ENCODE results near the gene GGCX. TPM values are rescaled to one million over a fixed set of nuclear protein-coding genes. Genes with fewer than 3 reads are reported as not detected.
A peak's percentile ranks its signal among the peaks of the same experiment; 100 is the strongest.
"Not testable (repeated sequence)": the region's sequence is repeated elsewhere in the genome, so short reads cannot be mapped to it uniquely, and the experiment has no call there.

The GGCX gene
- 28.1 and 31.5 TPM in 2 replicates for total RNA-seq (2014; rRNA removed; shearing (Covaris generic))

DNA sequence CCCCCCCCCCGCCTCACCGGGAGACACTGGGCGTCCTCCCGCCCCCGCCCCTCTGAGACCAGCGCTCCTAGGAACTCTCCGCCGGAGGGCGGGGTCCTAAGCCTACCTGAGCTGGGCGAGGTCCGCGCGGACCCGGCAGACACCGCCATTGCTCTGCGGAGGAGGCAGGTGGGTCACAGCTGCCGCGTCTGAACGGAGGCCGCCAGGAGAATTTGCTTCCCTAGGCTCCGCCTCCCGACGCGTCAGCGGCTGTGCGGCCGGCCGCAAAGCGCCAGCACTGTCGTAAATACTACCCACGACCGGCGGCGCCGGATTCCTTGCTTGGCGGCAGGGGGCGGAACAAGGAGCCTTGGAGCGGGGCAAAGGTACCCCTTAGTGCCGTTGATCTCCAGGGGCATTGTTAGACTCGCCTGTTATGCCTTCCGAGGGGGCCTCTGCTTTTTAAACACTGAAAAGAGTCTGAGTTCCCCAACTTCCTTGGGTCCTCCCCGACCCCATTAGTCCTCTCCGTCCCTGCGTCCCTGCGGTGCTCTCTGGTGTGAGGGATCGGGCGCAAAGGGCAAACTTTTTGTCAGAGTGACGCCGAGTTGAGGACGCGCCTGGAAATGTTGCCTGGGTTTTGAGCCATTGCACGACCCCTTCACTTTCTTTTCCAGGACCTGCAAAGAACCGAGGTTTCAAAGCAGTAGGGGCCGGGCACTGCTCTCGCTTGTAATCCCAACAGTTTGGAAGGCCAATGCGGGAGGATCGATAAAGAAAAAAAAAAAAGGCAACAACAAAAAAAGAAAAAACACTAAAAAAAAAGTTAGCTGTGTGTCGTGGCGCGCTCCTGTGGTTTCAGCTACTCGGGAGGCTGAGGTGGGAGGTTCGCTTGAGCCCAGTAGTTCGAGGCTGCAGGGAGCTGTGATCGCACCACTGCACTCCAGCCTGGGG lies at the start of gene GGCX:
Gene GGCX (minus strand): TSS at position 214 of the 933 bp plus-strand sequence. CDS start 65 bp downstream, at position 149.
- peak; percentile 88 for DNase-seq (ENCODE audit: low spot score)

DNA sequence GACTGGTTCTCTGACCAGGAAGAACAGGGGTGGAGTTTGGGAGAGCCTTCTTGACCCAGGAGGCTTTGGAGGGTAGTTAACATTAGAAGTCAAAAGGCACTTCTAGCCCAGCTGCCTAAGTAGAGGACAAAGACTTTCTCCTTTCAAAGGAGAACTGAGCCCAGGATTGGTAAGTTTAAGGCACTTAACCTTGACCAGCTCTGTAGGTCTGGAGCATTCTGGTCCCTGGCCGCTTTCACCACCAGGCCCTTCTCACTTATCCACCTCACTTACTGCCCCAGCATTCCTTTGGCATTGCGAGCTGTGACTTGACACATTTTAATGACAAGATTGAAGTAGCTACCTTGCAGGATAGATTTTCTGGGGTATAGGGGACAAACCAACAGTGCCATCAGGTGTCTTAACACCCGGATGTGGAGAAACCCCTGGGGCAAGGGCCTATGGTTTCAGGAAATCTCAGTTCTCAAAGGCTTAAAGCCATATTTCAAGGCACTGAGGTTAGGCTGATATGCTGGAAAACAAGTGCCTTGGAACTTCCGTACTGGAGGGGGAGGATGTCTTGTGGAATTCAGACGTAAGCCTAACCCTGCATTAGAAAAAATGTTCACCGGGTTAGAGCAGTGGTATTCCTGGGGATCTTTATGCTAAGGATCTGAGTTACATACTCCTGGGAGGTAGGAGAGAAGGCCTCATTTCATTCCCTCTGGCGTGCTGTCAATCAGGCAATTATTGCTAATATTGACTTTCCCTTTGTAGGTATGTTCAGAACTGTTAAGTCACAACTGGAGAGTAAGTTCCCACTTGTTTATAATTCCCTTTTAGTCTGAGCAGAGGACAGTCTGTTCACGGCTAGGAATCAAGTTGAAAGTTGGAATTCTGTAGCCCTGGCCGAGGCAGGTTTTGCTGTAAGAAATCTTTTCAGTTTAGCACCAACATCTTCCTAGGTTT lies 46.2 kb upstream of the GGCX start:
- no peak for DNase-seq (ENCODE audit: low spot score)

DNA sequence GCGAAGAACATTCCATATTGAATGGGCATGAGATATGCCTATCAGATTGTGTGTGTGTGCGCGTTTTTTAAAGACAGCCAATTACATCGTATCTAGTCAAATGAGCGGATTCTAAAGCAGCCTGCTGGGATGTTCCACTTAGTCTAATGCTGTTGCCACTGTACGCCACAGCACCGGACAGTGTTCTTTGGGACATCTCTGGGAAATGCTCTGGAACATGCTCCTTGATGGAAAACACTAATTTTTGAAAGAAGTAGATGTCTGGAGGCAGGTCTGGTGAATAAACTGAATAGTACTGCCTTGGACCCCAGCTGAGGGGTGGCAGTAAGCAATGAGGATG lies 44.8 kb upstream of the GGCX start:
- no peak for DNase-seq (ENCODE audit: low spot score)

DNA sequence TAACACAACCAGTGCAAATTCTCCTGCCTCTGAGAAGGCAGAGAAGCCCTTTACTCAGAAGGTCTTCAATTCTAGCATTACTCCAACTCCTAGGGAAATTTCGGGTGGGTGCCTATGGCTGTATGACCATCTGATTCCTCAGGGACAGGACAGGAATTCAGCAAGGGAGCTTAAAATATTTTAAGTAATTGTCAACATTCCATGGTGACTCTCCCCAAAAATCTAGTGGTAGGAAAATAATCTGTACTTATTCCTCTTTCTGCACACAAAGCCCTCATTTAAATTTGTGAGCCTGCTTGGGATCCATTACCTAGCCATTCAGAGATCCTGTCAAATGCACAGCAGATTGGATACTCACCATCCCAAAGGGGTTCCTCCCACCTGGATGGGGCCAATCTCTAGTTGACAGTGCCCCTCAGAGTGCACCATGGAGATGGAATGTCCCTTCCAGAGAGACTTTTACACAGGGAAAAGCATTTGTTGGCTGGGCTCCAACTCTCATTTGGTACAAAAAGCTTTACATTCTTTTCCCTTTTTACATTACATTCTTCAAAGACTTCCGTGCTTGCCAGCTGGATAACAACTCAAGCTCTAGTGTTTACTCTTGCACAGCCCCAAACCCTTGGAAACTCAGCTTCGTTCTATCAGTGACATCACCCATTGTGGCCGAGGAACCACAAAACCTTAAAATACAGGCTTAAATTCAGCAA lies 44.3 kb upstream of the GGCX start:
- DNase-seq (ENCODE audit: low spot score), result peak; percentile 67

DNA sequence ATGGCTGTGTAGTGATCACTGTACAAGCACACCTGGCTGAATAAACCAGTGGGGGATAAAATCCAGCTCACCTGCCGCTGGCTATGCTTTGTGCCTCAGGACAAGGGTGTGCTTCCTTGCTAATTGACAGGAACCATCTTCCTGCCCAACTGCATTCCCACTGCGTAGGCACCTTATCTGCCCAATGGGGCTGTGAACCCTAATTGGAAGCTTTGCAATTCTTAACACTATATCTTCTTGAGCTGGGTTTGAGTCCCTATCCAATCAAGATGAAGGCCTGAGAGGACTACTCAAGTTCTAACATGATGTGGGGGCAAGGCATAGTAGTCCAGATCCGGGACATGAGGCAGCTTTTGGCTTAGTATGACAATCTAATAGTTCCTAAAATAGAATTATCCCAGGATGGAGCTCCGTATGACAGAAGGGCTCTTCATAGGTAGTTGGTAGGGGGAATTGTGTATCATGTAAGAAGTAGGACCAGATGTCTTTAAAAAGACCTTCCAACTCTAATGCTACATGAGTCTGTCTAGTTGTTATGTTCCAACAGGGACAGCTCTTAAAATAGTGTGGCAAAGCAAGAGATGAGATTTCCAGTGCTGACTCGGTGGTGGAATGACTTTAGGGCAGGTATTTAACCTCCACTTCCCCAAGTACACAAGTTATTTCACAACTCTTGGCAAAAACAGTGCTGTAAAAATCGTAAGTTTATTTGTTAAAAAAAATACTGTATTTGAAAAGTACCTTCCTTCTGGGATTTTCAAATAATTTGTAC lies 43.5 kb upstream of the GGCX start:
- DNase-seq (ENCODE audit: low spot score), result no peak

DNA sequence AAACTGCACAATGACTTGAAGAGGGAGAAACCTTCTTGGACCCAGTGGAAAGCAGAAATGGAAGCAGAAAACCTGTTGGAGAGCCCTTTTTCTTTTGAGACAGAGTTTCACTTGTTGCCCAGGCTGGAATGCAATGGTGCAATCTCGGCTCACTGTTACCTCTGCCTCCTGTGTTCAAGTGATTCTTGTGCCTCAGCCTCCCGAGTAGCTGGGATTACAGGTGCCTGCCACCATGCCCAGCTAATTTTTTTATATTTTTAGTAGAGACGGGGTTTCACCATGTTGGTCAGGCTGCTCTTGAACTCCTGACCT lies 42.8 kb upstream of the GGCX start:
- DNase-seq (ENCODE audit: low spot score), result not testable (repeated sequence)

DNA sequence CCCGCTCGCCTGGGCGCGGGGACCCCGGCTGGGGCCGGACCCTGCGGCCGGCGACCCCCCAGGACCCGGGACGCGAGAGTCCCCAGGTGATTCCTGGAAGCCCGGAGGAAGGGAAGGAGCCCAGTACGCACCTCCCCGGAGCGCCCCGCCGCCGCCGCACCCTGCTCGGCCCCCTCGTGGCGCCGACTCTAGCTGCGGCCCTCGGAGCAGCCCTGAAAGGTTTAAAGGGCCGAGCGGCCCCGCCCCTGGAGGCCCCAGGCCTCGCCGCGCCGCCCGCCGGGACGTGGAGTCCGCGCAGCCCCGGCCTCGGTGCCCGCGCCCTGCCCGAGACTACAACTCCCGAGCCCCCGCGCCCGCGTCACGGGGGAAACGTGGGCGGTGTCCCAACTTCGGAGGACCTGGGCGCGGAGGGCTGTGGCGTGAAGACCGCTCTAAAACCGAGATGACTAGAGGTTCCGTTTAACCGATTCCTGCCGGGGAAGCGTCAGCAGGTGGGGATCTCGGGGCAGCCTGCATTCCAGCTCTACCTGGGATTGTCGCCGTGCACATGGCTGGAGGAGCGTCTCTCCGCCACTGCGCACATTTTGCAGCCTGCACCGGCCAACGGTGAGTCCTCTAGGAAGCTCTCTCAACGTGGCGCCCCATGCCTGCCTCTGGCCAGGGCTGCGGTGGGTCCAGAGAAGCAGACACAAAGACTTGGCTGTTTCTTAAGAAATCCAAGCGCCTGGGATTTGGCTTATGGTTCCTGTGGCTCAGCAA lies 41.4 kb upstream of the GGCX start, which contains the start of gene TMEM150A:
Gene TMEM150A (minus strand): TSS at position 223 of the 759 bp plus-strand sequence. CDS start 750 bp downstream, outside the sequence.
- DNase-seq (ENCODE audit: low spot score), result peak; percentile 70

DNA sequence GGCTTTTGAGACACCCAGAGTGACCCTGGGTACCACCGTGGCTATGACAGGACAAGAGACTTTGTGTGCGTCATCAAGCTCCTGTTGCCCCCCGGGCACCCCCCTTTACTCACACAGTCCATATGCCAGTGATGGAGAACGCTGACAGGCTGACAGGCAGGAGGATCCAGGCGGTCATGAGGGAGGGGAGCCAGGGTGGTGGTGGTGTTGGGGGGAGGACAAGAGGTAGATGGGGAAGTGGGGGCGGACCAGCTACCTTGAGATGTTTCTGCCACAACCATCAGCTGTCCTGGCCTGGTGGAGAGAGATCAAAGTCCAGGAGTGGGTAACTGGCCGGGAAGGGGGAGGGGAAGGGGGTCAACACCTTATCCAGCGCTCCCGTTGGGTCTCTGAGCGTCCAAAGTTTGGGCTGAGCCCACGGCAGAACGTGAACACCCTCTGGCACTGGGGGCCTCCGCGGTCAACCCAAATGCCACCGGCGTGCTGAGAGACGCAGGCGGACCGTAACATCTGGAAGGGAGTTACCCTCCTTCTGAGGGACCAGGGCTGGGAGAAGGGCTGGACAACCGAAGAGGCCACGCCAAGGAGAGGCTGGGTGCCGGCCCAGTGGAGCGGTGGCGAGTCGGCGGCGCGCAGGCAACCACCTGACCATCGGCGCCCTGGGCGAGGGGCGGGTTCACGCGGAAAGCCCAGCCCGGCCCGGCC lies 40.6 kb upstream of the GGCX start:
- DNase-seq (ENCODE audit: low spot score), result no peak

DNA sequence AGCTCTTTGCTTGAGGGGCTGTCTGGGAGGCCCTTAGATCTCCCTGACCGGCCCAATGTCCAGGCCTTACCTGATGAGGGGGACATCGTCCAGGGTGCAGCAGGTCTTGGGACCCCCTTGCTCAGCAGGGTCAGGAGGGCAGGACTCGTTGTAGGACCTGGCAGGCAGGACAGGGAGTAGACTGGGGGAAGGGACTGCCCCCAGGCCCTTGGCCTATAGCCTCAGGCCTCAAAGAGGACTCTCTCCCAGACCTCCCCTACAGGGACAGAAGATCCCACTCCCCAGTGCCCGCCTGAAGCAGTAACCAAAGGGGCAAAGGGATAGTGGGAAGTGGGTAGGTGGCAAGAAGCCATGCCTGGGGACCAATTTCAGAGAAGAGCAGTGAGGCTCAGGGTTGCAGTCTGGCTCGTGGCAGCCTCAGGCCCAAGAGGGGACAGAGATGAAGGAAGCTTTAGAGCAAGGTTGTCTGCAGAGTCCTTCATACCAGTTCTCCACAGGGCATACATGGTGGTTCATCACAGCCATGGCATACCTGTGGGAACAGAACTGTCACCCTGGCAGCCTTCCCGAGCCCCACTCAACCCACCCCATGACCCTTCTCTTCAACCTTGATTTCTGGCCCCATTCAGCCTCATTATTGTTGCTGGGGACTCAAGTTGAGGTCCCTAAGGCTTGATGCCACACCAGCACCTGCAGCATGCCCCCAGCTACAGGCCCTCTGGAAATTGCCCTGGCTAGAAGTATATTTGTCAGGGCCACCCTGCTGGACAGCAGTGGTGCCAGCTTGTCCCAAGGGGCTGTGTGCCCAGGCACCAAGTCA lies 39.9 kb upstream of the GGCX start:
- DNase-seq (ENCODE audit: low spot score), result no peak

DNA sequence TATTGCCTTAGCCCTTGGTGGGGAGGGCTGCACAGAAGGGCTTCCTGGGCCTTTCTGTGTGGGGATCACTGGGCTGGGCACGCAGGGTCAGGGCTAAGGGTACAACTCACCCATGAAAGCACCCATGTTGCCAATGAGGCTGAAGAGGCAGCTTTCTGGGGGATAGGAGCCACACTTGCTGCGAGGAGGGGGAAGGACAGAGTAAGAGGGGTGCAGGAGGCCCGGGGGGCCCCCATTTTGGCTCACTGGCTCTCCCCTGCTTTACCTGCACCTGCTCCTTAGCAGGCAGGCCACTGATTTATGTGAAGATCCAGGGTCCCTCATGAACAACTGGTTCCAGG lies 38.9 kb upstream of the GGCX start:
- DNase-seq (ENCODE audit: low spot score), result no peak

DNA sequence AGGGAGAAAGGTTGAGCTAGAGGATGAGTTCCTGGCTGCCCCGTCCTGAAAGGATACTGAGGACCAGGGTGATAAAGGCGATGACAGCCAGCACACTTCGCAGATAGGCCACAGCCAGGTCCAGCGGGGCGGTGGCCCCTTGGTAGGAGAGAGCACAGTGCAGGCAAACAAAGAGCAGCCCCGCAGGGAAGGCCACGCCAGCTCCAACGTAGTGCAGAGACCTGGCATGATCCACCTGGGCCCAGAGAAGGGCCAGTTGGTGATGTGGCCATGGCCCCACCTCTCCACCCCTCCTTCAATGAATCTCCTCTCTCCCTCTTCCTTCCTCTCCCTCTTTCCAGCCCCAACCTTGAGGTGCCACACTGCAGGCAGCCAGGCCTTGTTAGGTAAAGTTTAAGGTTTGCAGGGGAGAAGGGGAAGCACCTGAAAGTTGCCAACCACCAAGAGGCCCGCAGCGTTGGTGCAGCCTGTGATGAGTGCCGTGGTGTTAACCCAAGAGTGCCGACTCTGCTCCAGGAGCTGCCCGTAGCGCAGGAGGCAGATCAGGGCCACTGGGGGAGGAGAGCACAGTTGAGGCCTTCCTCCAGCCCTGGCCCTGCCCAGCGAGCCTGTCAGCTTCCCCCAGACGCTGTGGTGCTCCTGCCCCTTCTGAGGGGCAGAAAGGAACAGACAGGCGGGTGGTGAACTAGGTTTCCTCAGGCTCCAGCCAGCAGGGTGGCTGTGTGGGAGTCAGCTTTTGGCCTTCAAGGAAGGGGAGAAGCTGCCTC lies 38.4 kb upstream of the GGCX start:
- no peak for DNase-seq (ENCODE audit: low spot score)

DNA sequence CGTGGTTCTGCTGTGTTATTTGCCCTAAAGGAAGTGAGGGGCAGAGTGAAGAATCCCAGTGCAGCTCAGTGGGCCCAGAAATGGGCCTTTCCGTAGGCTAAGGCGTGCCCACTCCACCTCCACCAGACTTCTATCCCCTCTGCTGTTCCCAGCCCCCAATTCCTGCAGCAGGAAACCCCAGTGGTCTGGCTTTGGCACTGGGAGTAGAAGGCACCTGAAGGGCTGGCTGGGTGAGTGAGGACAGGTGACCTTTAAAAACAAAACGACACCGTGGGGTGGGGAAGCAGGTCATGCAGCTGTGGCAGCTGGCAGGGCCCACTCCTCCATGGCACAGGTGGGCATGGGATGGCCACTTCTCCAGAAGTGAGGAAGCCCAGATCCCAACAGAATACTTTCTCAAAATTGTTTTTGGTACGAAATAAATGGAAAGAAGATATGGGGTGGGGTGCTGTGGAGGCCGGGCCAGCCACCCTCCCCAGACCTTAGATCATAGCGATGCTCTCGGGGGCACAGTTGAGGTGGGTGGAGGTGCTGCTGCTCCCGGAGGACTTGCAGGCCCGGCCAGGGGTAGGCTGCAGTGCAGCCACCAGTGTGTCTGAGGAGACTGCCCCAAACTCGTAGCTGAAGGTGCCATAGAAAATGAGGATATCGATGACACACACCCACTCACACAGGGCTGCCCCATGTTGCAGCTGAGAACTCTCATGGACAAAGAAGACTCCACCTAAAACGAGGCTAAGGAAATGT lies 37.5 kb upstream of the GGCX start:
- DNase-seq (ENCODE audit: low spot score), result no peak

DNA sequence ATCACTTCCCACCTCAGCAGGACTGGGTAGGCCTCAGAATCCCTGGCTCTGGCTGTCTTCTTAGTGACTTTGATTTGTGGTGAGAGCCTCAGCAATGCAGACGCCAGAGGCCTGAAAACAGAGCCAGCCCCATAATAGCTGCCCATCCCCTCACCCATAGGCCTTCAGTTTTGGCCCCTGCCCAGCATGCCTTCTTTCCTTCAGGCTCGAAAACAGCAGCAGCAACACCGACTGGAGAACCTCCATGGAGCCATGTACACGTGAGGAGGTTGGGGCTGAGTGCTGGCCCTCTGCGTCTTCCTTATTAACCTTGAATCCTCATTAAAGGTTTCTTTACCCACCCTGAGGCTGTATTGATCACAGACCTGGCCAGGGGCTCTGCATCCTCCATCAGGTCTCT lies 35.9 kb upstream of the GGCX start:
- no peak for DNase-seq (ENCODE audit: low spot score)

DNA sequence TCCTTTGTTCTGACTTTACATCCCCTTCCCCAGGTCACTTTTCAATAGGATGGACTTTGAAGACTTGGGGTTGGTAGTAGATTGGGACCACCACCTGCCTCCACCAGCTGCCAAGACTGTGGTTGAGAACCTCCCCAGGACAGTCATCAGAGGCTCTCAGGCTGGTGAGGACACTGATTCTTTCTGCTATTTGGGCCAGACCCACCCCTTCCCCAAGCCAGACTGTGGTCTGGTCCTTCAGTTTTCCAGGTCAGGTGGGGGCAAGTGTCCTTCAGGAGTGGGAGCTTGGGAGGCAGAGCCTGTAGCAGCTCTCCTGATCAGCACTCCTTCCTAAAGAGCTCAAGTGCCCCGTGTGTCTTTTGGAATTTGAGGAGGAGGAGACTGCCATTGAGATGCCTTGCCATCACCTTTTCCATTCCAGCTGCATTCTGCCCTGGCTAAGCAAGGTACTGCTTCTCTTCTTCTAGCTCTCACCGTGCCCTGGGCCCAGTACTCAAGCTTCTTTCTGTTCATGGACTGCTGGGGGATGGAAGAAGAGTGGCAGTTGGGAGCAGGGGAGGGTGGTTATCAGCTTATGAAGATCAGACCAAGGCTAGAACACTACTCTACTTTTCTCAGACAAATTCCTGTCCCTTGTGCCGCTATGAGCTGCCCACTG lies 35.3 kb upstream of the GGCX start:
- DNase-seq (ENCODE audit: low spot score), result no peak

DNA sequence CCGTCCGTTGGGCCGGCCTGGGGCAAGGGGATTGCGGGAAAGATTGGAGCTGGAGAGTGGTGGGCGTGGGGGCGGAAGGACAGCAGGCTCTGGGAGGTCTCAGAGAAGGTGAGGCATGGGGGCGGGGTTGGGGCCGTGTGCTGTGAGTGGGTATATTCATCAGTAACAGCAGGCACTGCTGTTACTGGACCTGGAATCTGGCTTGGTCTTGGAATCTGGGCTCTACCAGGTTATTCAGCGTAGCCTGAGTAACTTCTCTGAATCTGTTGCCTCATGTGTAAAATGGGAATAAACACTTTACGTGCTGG lies 34.7 kb upstream of the GGCX start:
- DNase-seq (ENCODE audit: low spot score), result no peak

DNA sequence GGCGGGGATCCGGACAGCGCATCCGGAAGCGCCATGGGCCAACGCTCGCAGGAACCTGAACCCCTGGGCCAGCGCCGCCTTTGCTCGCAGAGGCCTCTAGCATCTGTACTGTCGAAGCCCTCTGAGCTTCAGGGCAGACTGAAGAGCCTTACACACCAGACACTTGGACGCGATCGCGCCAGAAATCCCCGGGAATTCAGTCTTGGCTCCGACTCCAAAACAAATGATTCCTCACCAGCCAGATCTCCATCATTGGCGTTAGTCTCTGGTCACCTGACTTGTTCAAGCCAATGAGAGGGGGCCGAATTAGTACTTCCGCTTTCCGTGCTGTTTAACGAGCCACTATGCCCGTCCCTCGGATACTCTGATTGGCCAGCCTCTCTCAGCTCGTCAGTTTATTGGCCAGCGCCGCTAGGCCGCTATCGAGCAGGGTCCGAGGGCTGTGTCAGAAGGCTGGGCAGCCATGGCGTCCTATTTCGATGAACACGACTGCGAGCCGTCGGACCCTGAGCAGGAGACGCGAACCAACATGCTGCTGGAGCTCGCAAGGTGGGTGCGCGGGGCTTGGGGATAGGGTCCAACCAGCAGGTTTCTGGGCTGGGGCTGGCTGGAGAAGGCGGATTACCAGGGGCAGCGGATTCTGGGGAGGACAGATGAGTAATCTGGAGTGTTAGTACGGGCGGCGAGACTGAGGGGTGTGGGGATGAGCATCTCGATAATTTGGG lies 34.2 kb upstream of the GGCX start, which contains the start of gene RNF181:
Gene RNF181 (plus strand): TSS at position 445 of the 725 bp plus-strand sequence. CDS start 19 bp downstream, at position 464.
- peak; percentile 99 for DNase-seq (ENCODE audit: low spot score)

Measured in A172 (cell line).